ENCODE results near the gene SERINC1.

The SERINC1 gene

DNA sequence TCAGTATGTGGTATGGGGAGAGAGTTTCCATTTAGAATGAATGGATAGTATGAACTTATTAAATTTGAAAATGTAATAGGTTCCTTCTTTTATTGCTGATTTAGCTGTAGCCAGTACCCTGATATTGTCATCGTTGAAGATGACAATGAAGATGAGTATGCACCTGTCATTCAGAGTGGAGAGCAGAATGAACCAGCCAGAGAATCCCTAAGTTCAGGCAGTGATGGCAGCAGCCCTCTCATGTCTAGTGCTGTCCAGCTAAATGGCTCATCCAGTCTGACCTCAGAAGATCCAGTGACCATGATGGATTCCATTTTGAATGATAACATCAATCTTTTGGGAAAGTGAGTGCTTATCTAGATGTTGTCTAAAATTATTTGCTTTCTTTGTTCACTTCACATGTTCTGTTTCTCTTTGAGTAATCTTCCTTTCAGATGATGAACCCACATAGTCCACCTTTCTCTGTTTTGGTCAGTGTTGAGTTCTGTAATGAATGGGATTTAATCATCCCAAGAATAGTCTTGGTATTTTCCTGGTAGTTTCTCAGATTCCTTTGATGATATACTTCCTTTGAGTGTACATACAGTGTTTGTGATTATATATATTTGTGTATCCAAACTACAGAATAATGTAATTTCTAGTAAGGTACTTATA lies 48.9 kb downstream of the SERINC1 start:
- no peak for TF ChIP-seq CTCF (IDR thresholded peaks at IDR 0.05; ENCODE audit: low read length, missing control alignments)
- no peak for DNase-seq (ENCODE audit: low read depth)
- no peak overlapping the region for H3K4me3 ChIP-seq (replicated peaks; ENCODE audit: low read depth, low read length)

GRCh38 chr6:122422003-122422402 lies 49.6 kb downstream of the SERINC1 start:
- no peak overlapping the region for H3K4me3 ChIP-seq (replicated peaks; ENCODE audit: low read depth, low read length)
- TF ChIP-seq CTCF (IDR thresholded peaks at IDR 0.05; ENCODE audit: low read length, missing control alignments), result no peak
- DNase-seq (ENCODE audit: low read depth), result no peak

GRCh38 chr6:122416825-122417224 lies 54.8 kb downstream of the SERINC1 start:
- H3K4me3 ChIP-seq (replicated peaks; ENCODE audit: low read depth, low read length), result no peak overlapping the region
- no peak for TF ChIP-seq CTCF (IDR thresholded peaks at IDR 0.05; ENCODE audit: low read length, missing control alignments)
- no peak for DNase-seq (ENCODE audit: low read depth)

DNA sequence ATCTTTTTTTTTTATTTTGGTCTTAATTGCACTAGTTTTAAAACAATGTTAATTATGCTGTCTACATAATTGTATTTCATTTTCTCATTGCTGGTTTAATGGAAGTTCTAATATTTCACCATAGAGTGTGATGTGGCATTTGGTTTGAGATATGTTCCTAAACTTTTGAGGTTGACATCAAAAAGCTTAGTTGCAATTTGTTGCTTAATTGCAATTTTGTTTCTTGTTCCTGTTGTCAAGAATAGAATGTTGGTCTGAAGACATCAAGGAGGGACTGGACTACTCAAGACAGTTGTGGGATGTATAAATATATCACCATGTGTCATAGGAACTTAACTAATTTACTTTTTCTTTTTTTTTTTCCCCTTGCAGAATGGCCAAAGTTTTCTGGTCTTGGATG lies 59.6 kb downstream of the SERINC1 start:
- TF ChIP-seq CTCF (IDR thresholded peaks at IDR 0.05; ENCODE audit: low read length, missing control alignments), result no peak
- DNase-seq (ENCODE audit: low read depth), result no peak
- no peak overlapping the region for H3K4me3 ChIP-seq (replicated peaks; ENCODE audit: low read depth, low read length)

- DNase-seq (ENCODE audit: low read depth), result no peak
- TF ChIP-seq CTCF (IDR thresholded peaks at IDR 0.05; ENCODE audit: low read length, missing control alignments), result no peak
- H3K4me3 ChIP-seq (replicated peaks; ENCODE audit: low read depth, low read length), result no peak overlapping the region
These were observed 62.7 kb downstream of the SERINC1 start for GRCh38 chr6:122408702-122409458.

DNA sequence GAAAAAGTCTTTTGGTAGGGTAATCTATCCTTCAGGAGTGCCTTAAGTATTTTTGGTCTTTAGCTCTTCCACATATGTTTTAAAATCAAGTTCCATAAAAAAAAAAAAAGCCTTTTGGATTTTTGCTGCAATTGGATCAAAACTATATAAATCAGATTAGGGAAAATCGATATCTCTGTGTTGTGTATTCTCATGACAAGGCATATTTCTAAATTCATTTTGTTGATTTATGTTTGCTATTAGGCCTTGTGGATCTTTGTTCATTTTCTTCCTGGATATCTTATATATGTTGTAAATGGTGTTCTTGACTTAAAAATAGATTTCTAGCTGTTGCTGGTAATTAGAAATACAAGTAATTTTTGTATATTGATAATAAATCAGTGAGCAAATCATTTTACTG lies 63.4 kb downstream of the SERINC1 start:
- TF ChIP-seq CTCF (IDR thresholded peaks at IDR 0.05; ENCODE audit: low read length, missing control alignments), result no peak
- DNase-seq (ENCODE audit: low read depth), result no peak
- H3K4me3 ChIP-seq (replicated peaks; ENCODE audit: low read depth, low read length), result no peak overlapping the region

Measured in fibroblast of pulmonary artery (primary cell).